Prostate gland (tissue), 2 donors: ENCODE data around the gene NRXN3.

Source experiments
- CTCF ChIP-seq, 4 experiments: fragments of 200-600 bp in 2 of 4; fragments of 450-650 bp in 2 of 4; sonication (generic) in 2 of 4; IDR thresholded peaks; 1 replicate in 3 of 4; 2 replicates in 1 of 4; pipeline ENCODE4 v1.5.1; 2016 to 2019; ENCODE audit warnings: antibody characterized with exemption in 4 of 4, mild to moderate bottlenecking in 2 of 4, moderate library complexity in 2 of 4
- POLR2A ChIP-seq: fragments of 450-650 bp; IDR thresholded peaks from one replicate; pipeline ENCODE4 v1.6.1; 2016; ENCODE audit warnings: antibody characterized with exemption, mild to moderate bottlenecking
- POLR2AphosphoS5 ChIP-seq: sonication (generic); formaldehyde crosslinking; IDR thresholded peaks from one replicate; pipeline ENCODE4 v1.6.1; 2017; ENCODE audit warnings: antibody characterized with exemption

DNA sequence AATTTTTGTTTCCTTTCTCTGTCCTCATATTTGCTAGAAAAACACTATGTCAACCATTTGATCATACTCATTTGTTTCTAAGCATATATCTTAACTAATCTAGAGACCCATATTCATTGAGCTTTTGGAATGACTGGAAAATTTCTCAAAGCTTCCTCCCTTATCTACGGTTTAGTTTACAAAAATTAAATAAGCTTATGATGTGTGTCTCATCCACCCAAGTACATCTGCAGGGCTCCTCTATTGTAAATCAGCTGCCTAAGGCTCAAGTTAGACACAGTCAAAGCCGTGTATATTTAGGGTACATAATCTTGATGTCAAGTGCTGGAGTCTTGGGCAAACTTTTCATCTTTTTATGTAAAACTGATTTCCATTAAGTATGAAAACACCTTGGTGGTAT is 1670.7 kb downstream of the NRXN3 start:
- no peak for TF ChIP-seq CTCF (IDR thresholded peaks at IDR 0.05)
- no peak for TF ChIP-seq POLR2A
- no peak for TF ChIP-seq POLR2AphosphoS5
